ENCODE measurements around the gene RBM34.
"Not testable (repeated sequence)": the region's sequence is repeated elsewhere in the genome, so short reads cannot be mapped to it uniquely, and the experiment has no call there.

Gene RBM34

DNA sequence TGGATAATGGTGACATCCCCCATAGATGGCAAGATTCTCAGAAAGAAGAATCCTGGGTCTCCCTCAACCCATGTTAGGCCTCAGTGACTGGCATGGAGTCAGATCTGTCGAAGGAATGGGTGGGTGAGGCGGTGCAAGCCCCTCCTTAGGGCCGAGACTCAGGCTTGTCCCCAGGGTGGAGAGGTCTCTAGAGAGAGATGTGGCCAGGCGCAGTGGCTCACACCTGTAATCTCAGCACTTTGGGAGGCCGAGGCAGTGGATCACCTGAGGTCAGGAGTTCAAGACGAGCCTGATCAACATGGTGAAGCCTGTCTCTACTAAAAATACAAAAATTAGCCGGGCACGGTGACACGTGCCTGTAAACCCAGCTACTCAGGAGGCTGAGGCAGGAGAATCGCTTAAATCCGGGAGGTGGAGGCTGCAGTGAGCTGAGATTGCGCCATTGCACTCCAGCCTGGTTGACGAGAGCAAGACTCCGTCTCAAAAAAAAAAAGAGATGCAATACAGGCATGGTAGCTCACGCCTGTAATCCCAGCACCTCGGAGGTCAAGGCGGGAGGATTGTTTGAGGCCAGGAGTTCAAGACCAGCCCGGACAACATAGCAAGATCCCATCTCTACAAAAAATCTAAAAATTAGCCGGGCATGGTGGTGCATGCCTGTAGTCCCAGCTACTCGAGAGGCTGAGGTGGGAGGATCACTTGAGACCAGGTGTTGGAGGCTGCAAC lies 69.6 kb downstream of the RBM34 start:
- not testable (repeated sequence) for DNase-seq

DNA sequence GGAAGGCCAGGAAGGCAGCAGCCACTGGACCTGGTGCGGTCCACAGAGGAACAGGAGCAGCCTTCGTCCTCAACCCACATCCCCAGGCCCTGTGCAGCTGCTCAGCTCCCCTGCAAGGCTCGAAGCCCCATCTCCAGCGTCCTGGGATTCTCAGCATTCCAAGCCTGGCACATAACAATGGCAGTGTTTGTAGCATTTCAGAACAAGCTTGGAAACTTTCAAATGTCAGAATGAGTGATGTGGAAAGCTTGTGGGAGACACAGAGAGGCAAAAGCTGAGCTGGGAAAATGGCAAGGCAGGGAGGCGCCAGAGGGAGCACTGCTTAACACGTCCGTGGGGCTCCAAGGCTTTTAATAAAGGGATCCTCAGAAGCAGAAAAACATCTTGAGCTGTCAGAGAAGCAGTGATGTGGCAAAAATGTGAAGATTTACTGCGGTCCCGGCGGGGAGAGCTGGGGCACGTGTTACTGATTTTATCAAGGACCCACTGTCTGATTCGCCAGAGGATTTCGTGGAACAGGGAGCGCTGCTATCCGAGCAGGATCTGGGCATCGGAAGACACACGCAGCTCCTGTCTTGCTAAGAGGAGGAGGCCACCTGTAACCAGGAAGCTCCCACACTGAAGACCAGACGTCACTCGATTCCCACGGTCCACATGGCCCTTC lies 70.5 kb downstream of the RBM34 start:
- DNase-seq, result peak; percentile 92

DNA sequence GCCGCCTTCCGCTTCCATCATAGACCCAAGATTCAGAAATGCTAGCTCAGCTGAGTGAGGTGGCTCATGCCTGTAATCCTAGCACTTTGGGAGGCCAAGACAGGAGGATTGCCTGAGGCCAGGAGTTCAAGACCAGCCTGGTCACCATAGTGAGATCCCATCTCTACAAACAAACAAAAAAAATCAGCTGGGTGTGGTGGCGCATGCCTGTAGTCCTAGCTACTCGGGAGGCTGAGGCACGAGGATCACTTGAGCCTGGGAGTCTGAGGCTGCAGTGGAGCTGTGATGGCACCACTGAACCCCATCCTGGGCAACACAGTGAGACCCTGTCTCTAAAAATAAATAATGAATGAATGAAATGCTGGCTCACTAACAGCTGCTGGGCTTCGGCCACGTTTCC lies 72.1 kb downstream of the RBM34 start:
- no peak for DNase-seq

DNA sequence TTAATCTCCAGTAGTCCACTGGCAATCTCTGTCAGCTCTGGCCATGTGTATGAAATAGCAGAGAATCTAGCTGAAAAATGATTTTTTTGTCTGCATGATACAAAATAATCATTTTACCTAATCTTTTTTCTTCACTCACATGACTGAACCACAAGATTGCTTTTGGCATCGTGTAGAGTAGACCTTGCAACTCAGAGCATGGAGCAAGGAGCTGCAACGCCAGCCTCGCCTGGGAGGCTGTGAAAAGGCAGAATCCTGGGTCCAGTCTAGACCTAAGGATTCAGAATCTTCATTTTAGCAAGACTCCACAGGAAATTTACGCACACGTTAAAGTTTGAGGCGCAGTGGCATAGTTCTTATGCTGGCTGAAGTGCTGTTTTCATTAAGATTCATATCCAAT lies 72.6 kb downstream of the RBM34 start:
- no peak for DNase-seq

DNA sequence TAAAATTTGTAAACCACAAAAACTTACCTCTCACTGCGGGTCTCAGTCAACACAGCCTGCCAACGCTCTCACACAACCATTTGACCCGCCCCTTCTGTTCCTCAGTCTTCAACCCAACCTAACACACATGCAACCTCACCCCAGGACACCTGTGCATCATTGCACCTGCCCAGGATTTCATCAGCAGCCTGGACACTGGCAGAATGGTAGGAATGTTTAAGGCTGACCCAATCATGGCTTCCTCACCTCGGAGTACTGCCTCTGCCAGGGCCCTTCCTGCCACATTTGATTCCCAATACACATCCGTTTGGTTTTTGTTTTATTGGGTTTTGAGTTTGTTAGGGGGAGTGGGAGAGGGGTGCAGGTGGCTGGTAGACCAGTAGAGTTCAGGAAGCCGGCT lies 73.1 kb downstream of the RBM34 start:
- DNase-seq, result no peak

DNA sequence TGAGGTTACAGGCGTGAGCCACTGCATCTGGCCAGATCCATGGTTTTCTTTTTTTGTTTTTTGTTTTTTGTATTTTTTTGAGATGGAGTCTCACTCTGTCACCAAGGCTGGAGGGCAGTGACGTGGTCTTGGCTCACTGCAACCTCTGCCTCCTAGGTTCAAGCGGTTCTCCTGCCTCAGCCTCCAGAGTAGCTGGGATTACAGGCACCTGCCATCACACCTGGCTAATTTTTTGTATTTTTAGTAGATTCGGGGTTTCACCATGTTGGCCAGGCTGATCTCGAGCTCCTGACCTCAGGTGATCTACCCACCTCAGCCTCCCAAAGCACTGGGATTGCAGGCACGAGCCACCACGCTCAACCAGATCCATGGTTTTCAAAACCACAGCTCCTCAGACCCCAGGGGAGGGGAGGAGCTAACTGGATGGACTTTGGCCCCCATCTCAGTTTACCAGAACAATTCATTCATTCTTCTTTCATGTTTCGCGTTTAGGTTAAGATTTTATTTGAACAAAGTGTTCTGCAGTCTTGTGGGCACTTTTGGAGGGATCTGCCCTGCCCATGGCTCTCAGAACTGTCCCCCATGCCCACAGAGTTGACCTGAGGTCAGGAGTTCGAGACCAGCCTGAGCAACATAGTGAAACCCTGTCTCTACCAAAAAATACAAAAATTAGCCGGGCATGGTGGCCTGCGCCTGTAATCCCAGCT lies 75.5 kb downstream of the RBM34 start:
- not testable (repeated sequence) for DNase-seq

Data from eye (tissue), 1 donor.